ENCODE measurements around the gene CRIP3. TPM values are rescaled to one million over a fixed set of nuclear protein-coding genes. Genes with fewer than 3 reads are reported as not detected.

Gene CRIP3
- total and polyA plus RNA-seq, 2 of the 8 experiments (the other 6 are each of a cell fraction or from before 2014, with no cell fraction given), result 34.0 to 46.3 TPM

GRCh38 chr6:43347021-43347420, 38.4 kb upstream of the CRIP3 start:
- Histone ChIP-seq H3K27ac (ENCODE audit: low read depth, low read length) (no peak overlapping the region), H3K4me2 (ENCODE audit: insufficient read depth in 1 of 2, low read depth in 2 of 2, low read length in 2 of 2) (no peak overlapping the region), H3K9ac (replicated peaks in 1 of 4; ENCODE audit: extremely low read depth in 1 of 4, low read depth in 3 of 4, low read length in 3 of 4) (no peak overlapping the region), H3K27me3 (replicated peaks in 1 of 4; ENCODE audit: control insufficient read depth in 3 of 4, extremely low read depth in 1 of 4, insufficient read depth in 3 of 4, low read length in 3 of 4) (no peaks in the 10 kb centered on the region), H2BK20ac (ENCODE audit: low read length) (no peak overlapping the region), H2AFZ (ENCODE audit: low read length) (no peak overlapping the region), H3K36me3 (ENCODE audit: control insufficient read depth in 2 of 4, insufficient read depth in 4 of 4, low read length in 3 of 4) (peaks cover 5 to 16% (median 11%) of the 10 kb centered on the region in 4 experiments; a peak in 7 of 8 replicates), H3K18ac (ENCODE audit: extremely low read depth, low read length) (no peak overlapping the region), H2AK5ac (ENCODE audit: low read depth, low read length) (no peak overlapping the region), H4K5ac (ENCODE audit: insufficient read length, low read depth, low read length) (no peak overlapping the region), H3K79me2 (ENCODE audit: control insufficient read depth in 1 of 2, insufficient read depth in 2 of 2, low read length in 2 of 2) (no peaks in the 10 kb centered on the region), H3K14ac (ENCODE audit: insufficient read length) (no peak overlapping the region), H3K79me1 (ENCODE audit: low read depth, low read length) (no peaks in the 10 kb centered on the region; the same call in 1 of the 2 replicates), H4K91ac (replicated peaks; ENCODE audit: insufficient read length, low read length) (no peak overlapping the region), H3K4ac (replicated peaks; ENCODE audit: insufficient read length, low read depth, low read length) (no peak overlapping the region), H3K56ac (replicated peaks; ENCODE audit: insufficient read length, low read depth, low read length) (no peak overlapping the region), H2BK12ac (ENCODE audit: low read depth, low read length) (no peak overlapping the region), H3K4me1 (replicated peaks in 1 of 4; ENCODE audit: control insufficient read depth in 3 of 4, insufficient read depth in 4 of 4, low read length in 3 of 4) (no peaks in the 10 kb centered on the region), H3K23ac (ENCODE audit: insufficient read length) (no peak overlapping the region), H3K9me3 (ENCODE audit: insufficient read depth in 2 of 2, low read depth in 1 of 2, low read length in 1 of 2) (no peaks in the 10 kb centered on the region), H2BK5ac (ENCODE audit: low read depth, low read length) (no peak overlapping the region), H2BK15ac (ENCODE audit: low read length) (no peak overlapping the region), H4K8ac (ENCODE audit: extremely low read depth, insufficient read depth, low read length) (no peak overlapping the region), H2BK120ac (replicated peaks; ENCODE audit: low read depth, low read length) (no peak overlapping the region), H3K4me3 (ENCODE audit: extremely low read depth in 1 of 4, insufficient read depth in 2 of 4, low read depth in 3 of 4, low read length in 4 of 4) (no peak overlapping the region), H3K23me2 (ENCODE audit: low read depth, low read length) (no peaks in the 10 kb centered on the region; the same call in 1 of the 2 replicates), H4K20me1 (replicated peaks in 1 of 2; ENCODE audit: control insufficient read depth in 1 of 2, insufficient read depth in 2 of 2, low read length in 2 of 2) (no peaks in the 10 kb centered on the region)
- DNase-seq (ENCODE audit: low read depth in 1 of 2, low spot score in 2 of 2) (no peak), FAIRE-seq (no peak)
- no peak for TF ChIP-seq CBX8 (IDR thresholded peaks at IDR 0.05; ENCODE audit: borderline replicate concordance, low read depth, low read length)
- no peak for TF ChIP-seq JUN (IDR thresholded peaks at IDR 0.05; ENCODE audit: low read depth, low read length)
- CTCF ChIA-PET (ENCODE audit: partially characterized antibody), result interaction anchor here (1.2 kb wide), 1 partner anchor 22 kb away, joined by 4 read pairs; no protein-coding TSS in a partner anchor
- POLR2A ChIA-PET (ENCODE audit: partially characterized antibody), result no interaction called here
- WGBS, 2 experiments (ENCODE audit: extremely low coverage in 1 of 2, insufficient coverage in 1 of 2, insufficient read length in 1 of 2, insufficient replicate concordance in 2 of 2, low coverage in 1 of 2, low lambda C conversion rate in 2 of 2, missing lambda C conversion rate in 1 of 2), result 91 to 100% methylated on average over 2 to 3 of the region's 3 CpGs
